ENCODE results near the gene SFXN3. TPM values are rescaled to one million over a fixed set of nuclear protein-coding genes. Genes with fewer than 3 reads are reported as not detected.

SFXN3 gene
- total and polyA plus RNA-seq, 2 experiments from 2014 or later = 0.68 to 3.8 TPM

GRCh38 chr10:100983868-100984671, 47.0 kb upstream of the SFXN3 start:
- ATAC-seq = no peak
- Histone ChIP-seq H3K4me1 (ENCODE audit: insufficient read depth) (no peaks in the 10 kb centered on the region), H3K79me2 (replicated peaks; ENCODE audit: insufficient read depth) (peaks cover 29% of the 10 kb centered on the region), H3K4me3 (no peak overlapping the region), H2AFZ (no peak overlapping the region), H3K4me2 (no peak overlapping the region), H3F3A (replicated peaks; ENCODE audit: low read depth) (peaks cover 7% of the 10 kb centered on the region; the same call in 1 of the 2 replicates), H3K9me2 (ENCODE audit: insufficient read depth) (no peaks in the 10 kb centered on the region), H3K27me3 (ENCODE audit: insufficient read depth) (no peaks in the 10 kb centered on the region), H3K36me3 (ENCODE audit: insufficient read depth) (no peaks in the 10 kb centered on the region), H4K20me1 (replicated peaks; ENCODE audit: insufficient read depth) (peaks cover 11% of the 10 kb centered on the region; the same call in 1 of the 2 replicates), H3K27ac (ENCODE audit: low read depth) (no peak overlapping the region)
- peaks cover 19% of the 10 kb centered on the region for H3K27me3 Mint-ChIP-seq (ENCODE audit: insufficient read depth, low read depth, poor library complexity)
- no peak for DNase-seq (ENCODE audit: low spot score)
- H3K4me3 Mint-ChIP-seq = no peak overlapping the region
- H3K27ac Mint-ChIP-seq = no peak overlapping the region
- TF ChIP-seq POLR2AphosphoS5 (IDR thresholded peaks at IDR 0.05; ENCODE audit: low read depth) (peak; percentile 7; the same call in 1 of the 2 replicates), STAT1 (IDR thresholded peaks at IDR 0.05; ENCODE audit: unreplicated experiment) (no peak)
- H3K9me3 Mint-ChIP-seq = peaks cover 2% of the 10 kb centered on the region; the same call in 1 of the 3 replicates
- peaks cover 16% of the 10 kb centered on the region for H3K36me3 Mint-ChIP-seq (ENCODE audit: low read depth)
- peaks cover 12% of the 10 kb centered on the region for H3K4me1 Mint-ChIP-seq

GRCh38 chr10:100984672-100985177, 46.3 kb upstream of the SFXN3 start:
- H3K4me1 Mint-ChIP-seq = peaks cover 12% of the 10 kb centered on the region
- Histone ChIP-seq H3K9me2 (ENCODE audit: insufficient read depth) (no peaks in the 10 kb centered on the region), H3K79me2 (replicated peaks; ENCODE audit: insufficient read depth) (peaks cover 36% of the 10 kb centered on the region), H3K27ac (ENCODE audit: low read depth) (no peak overlapping the region), H3K27me3 (ENCODE audit: insufficient read depth) (no peaks in the 10 kb centered on the region), H3K4me2 (no peak overlapping the region), H2AFZ (no peak overlapping the region), H4K20me1 (replicated peaks; ENCODE audit: insufficient read depth) (peaks cover 17% of the 10 kb centered on the region), H3K4me3 (no peak overlapping the region), H3K36me3 (ENCODE audit: insufficient read depth) (peaks cover under 1% of the 10 kb centered on the region; the same call in 1 of the 2 replicates), H3F3A (replicated peaks; ENCODE audit: low read depth) (peaks cover 7% of the 10 kb centered on the region; the same call in 1 of the 2 replicates), H3K4me1 (ENCODE audit: insufficient read depth) (no peaks in the 10 kb centered on the region)
- peaks cover 19% of the 10 kb centered on the region for H3K27me3 Mint-ChIP-seq (ENCODE audit: insufficient read depth, low read depth, poor library complexity)
- H3K4me3 Mint-ChIP-seq = no peak overlapping the region
- no peak for ATAC-seq
- DNase-seq (ENCODE audit: low spot score) = no peak
- no peak for TF ChIP-seq POLR2AphosphoS5 (IDR thresholded peaks at IDR 0.05; ENCODE audit: low read depth)
- no peak for TF ChIP-seq ZNF114 (CRISPR knock-in tag; IDR thresholded peaks at IDR 0.05)
- no peak for TF ChIP-seq NANOG (IDR thresholded peaks at IDR 0.05; ENCODE audit: borderline replicate concordance)
- TF ChIP-seq ETS1 (IDR thresholded peaks at IDR 0.05) = no peak
- TF ChIP-seq JUNB (IDR thresholded peaks at IDR 0.05; ENCODE audit: unreplicated experiment) = no peak
- peaks cover 22% of the 10 kb centered on the region for H3K36me3 Mint-ChIP-seq (ENCODE audit: low read depth)
- peaks cover 2% of the 10 kb centered on the region; the same call in 1 of the 3 replicates for H3K9me3 Mint-ChIP-seq
- no peak overlapping the region for H3K27ac Mint-ChIP-seq

GRCh38 chr10:100985336-100985735, 45.7 kb upstream of the SFXN3 start:
- H3K79me2 ChIP-seq (replicated peaks; ENCODE audit: insufficient read depth) = peaks cover 42% of the 10 kb centered on the region
- H3K4me2 ChIP-seq = no peak overlapping the region
- peaks cover 5% of the 10 kb centered on the region for H3K36me3 ChIP-seq (ENCODE audit: insufficient read depth)
- no peak overlapping the region for H3K4me3 ChIP-seq
- peaks cover 10% of the 10 kb centered on the region; the same call in 1 of the 2 replicates for H3F3A ChIP-seq (replicated peaks; ENCODE audit: low read depth)
- Mint-ChIP-seq H3K27me3 (ENCODE audit: insufficient read depth, low read depth, poor library complexity) (peaks cover 19% of the 10 kb centered on the region), H3K27ac (no peak overlapping the region), H3K36me3 (ENCODE audit: low read depth) (peaks cover 26% of the 10 kb centered on the region), H3K9me3 (peaks cover 2% of the 10 kb centered on the region; the same call in 1 of the 3 replicates), H3K4me1 (peaks cover 12% of the 10 kb centered on the region), H3K4me3 (peak overlapping the region; percentile 97)
- no peaks in the 10 kb centered on the region for H3K4me1 ChIP-seq (ENCODE audit: insufficient read depth)
- H4K20me1 ChIP-seq (replicated peaks; ENCODE audit: insufficient read depth) = peaks cover 23% of the 10 kb centered on the region
- no peaks in the 10 kb centered on the region for H3K9me2 ChIP-seq (ENCODE audit: insufficient read depth)
- no peak for ATAC-seq
- no peaks in the 10 kb centered on the region for H3K27me3 ChIP-seq (ENCODE audit: insufficient read depth)
- H2AFZ ChIP-seq = no peak overlapping the region
- DNase-seq (ENCODE audit: low spot score) = no peak
- H3K27ac ChIP-seq (ENCODE audit: low read depth) = no peak overlapping the region
- no peak for TF ChIP-seq ZNF462 (CRISPR knock-in tag; IDR thresholded peaks at IDR 0.05)
